Heart left ventricle (tissue), 13 donors: ENCODE data around the gene EHD4.

Experiments
- CTCF ChIP-seq, 12 donors: fragments of 200-600 bp; sonication (generic) in 4 of 12; IDR thresholded peaks; one replicate each; pipeline versions ENCODE4 v1.5.0 to v1.8.0; 2018 to 2022; ENCODE audit warnings: antibody characterized with exemption in 12 of 12, mild to moderate bottlenecking in 5 of 12
- POLR2A ChIP-seq, 2 donors: fragments of 450-650 bp; IDR thresholded peaks; one replicate each; pipeline ENCODE4 v1.6.1; 2017; ENCODE audit warnings: antibody characterized with exemption in 2 of 2, mild to moderate bottlenecking in 2 of 2, moderate library complexity in 2 of 2
- donor health status: ischemic (EF 13 %, LVEDD 7.1; RV severe dilation, severe dysfunction).
- donor health status: DM: no; HTN: yes; CAD: no.
- donor health status: DM: no; HTN: no; CAD: no.
- donor health status: ischemic (EF 25% LVEDD 6.9; RV normal size, moderate dysfunction).
- donor health status: ischemic (EF 25% LVEDD 5.7; RV mildly dilated, moderate dysfunction).
- donor health status: ischemic (EF 35%, LVEDD 5.7; RV mildly dilated, moderate dysfunction).
- donor health status: nonischemic (EF 11% LVEDD 7.7; RV severe dilation, severe dysfunction).
- donor health status: DM: yes; HTN: yes; CAD: no.
- donor health status: PGD.
- donor health status: ischemic (EF 29% LVEDD 5.4; RV normal size, mild dysfunction).
- donor health status: nonischemic (EF 23%, LVEDD 6.1; RV moderate dilation, normal function).

GRCh38 chr15:41939986-41940385 is 32.4 kb downstream of the EHD4 start:
- TF ChIP-seq CTCF (IDR thresholded peaks at IDR 0.05) (no peak), POLR2A (IDR thresholded peaks at IDR 0.05) (no peak)
